ENCODE measurements around the gene NTF3.

The NTF3 gene

DNA sequence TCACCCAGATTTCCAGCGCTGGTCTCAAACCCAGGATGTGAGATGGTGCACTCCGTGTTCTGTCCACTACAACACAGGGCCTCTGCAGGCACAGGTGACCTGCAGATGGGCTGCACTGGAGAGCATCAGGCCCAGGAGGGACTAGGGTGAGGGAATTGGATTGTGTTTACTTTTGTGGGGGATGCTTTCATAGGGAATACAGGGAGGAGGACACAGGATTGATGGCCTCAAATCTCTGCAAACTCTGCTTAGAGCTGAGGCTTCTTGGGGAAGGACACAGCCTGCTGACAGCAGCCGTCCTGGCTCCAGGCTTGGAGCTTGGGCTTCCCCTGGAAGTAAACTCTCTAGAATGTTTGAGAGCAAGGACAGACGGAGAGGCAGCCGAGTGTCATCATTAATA, 57.1 kb downstream of the NTF3 start:
- no peak for TF ChIP-seq SIN3A (IDR thresholded peaks at IDR 0.05; ENCODE audit: borderline replicate concordance, insufficient read depth, low read length)

DNA sequence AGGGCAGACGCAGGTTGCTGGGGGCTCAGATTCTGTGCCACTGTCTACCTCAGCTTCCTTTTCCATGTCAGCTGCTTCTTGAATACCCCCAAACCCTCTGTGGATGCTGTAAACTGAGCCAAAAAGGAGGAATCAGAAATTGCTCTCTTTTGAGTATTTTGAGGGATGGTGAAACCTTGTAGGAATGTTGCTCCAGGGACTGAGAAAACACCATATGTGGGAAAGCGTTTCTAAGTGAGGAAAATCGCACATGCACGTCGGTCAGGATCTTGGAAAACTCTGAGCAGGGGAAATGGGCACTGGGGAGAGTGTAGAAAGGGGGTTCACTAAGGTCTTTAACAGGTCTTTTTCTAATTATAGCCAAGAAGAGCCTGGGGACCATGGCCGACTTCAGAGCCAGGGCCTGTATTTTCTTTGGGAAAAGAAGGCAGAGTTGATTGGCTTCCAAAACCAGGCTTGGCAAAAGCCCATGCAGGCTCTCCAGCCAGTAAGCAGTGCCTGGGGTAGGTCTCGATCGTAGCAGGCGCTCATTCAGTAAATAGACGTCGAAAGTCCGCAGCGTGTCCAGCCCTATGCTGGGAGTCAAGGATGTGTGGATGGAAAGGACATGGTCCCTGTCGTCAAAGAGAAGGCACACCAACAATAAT, 58.0 kb downstream of the NTF3 start:
- TF ChIP-seq FOXP2 (optimal IDR thresholded peaks at IDR 0.05; ENCODE audit: borderline replicate concordance, extremely low read depth, extremely low read length, insufficient read depth) (no peak), POLR2AphosphoS5 (IDR thresholded peaks at IDR 0.05; ENCODE audit: low read depth, low read length) (no peak), TAF1 (IDR thresholded peaks at IDR 0.05; ENCODE audit: borderline replicate concordance, insufficient read depth, low read length) (no peak)
- TF ChIP-seq, protein P1, sequence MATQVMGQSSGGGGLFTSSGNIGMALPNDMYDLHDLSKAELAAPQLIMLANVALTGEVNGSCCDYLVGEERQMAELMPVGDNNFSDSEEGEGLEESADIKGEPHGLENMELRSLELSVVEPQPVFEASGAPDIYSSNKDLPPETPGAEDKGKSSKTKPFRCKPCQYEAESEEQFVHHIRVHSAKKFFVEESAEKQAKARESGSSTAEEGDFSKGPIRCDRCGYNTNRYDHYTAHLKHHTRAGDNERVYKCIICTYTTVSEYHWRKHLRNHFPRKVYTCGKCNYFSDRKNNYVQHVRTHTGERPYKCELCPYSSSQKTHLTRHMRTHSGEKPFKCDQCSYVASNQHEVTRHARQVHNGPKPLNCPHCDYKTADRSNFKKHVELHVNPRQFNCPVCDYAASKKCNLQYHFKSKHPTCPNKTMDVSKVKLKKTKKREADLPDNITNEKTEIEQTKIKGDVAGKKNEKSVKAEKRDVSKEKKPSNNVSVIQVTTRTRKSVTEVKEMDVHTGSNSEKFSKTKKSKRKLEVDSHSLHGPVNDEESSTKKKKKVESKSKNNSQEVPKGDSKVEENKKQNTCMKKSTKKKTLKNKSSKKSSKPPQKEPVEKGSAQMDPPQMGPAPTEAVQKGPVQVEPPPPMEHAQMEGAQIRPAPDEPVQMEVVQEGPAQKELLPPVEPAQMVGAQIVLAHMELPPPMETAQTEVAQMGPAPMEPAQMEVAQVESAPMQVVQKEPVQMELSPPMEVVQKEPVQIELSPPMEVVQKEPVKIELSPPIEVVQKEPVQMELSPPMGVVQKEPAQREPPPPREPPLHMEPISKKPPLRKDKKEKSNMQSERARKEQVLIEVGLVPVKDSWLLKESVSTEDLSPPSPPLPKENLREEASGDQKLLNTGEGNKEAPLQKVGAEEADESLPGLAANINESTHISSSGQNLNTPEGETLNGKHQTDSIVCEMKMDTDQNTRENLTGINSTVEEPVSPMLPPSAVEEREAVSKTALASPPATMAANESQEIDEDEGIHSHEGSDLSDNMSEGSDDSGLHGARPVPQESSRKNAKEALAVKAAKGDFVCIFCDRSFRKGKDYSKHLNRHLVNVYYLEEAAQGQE (IDR thresholded peaks at IDR 0.05; ENCODE audit: insufficient read depth in 1 of 2, low read depth in 2 of 2, low read length in 2 of 2), result no peak

DNA sequence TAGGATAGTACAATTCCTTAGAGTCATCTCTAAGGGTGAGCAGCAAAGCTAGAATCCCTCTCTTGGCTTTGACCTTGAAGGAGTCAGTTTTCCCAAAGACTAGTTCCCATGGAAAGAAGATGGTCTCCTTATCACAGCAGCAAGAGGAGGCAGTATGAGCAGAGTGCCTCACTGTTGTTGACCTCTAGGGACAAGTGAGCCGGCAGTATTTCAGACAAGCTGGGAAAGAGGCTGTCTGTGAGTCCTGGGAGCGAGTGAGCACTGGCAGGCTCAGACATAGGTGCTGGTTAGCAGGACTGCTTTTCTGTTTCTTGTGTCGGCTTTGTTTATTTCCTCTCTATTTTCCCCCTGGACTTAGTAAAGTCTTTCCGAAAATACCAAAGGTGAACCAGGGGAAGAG, 60.7 kb downstream of the NTF3 start:
- no peak for TF ChIP-seq FOXP2 (optimal IDR thresholded peaks at IDR 0.05; ENCODE audit: borderline replicate concordance, extremely low read depth, extremely low read length, insufficient read depth)
- TF ChIP-seq, protein P1 (IDR thresholded peaks at IDR 0.05; ENCODE audit: insufficient read depth in 1 of 2, low read depth in 2 of 2, low read length in 2 of 2), result no peak
- TF ChIP-seq TAF1 (IDR thresholded peaks at IDR 0.05; ENCODE audit: borderline replicate concordance, insufficient read depth, low read length), result no peak
- no peak for TF ChIP-seq SIN3A (IDR thresholded peaks at IDR 0.05; ENCODE audit: borderline replicate concordance, insufficient read depth, low read length)

DNA sequence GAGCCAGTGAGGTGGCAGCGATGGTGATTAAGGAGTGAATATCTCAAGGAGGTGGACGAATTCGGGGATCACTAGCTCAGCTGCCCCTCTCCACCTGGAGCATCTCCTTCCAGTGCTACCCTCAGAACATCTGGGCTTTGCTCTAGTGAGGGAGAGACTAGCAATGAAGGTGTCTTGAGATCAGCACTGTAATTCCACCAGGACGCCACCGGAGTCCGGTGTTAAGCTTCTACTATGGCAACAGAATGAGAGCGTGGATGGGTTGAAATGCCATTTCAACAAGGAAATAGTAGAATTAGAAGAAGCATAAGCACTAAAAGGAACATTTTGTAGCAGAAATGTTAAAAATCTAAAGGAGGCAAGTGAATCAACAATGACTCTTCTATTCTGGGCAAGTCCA, 61.1 kb downstream of the NTF3 start:
- TF ChIP-seq FOXP2 (optimal IDR thresholded peaks at IDR 0.05; ENCODE audit: borderline replicate concordance, extremely low read depth, extremely low read length, insufficient read depth) (no peak), SIN3A (IDR thresholded peaks at IDR 0.05; ENCODE audit: borderline replicate concordance, insufficient read depth, low read length) (no peak), TAF1 (IDR thresholded peaks at IDR 0.05; ENCODE audit: borderline replicate concordance, insufficient read depth, low read length) (no peak), POLR2AphosphoS5 (IDR thresholded peaks at IDR 0.05; ENCODE audit: low read depth, low read length) (no peak)
- TF ChIP-seq, protein P1 (IDR thresholded peaks at IDR 0.05; ENCODE audit: insufficient read depth in 1 of 2, low read depth in 2 of 2, low read length in 2 of 2), result no peak

DNA sequence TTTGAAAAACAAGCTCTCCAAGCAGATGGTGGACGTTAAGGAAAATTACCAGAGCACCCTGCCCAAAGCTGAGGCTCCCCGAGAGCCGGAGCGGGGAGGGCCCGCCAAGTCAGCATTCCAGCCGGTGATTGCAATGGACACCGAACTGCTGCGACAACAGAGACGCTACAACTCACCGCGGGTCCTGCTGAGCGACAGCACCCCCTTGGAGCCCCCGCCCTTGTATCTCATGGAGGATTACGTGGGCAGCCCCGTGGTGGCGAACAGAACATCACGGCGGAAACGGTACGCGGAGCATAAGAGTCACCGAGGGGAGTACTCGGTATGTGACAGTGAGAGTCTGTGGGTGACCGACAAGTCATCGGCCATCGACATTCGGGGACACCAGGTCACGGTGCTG, 62.4 kb downstream of the NTF3 start:
- TF ChIP-seq SIN3A (IDR thresholded peaks at IDR 0.05; ENCODE audit: borderline replicate concordance, insufficient read depth, low read length) (no peak), POLR2AphosphoS5 (IDR thresholded peaks at IDR 0.05; ENCODE audit: low read depth, low read length) (no peak), FOXP2 (optimal IDR thresholded peaks at IDR 0.05; ENCODE audit: borderline replicate concordance, extremely low read depth, extremely low read length, insufficient read depth) (no peak), TAF1 (IDR thresholded peaks at IDR 0.05; ENCODE audit: borderline replicate concordance, insufficient read depth, low read length) (no peak)
- TF ChIP-seq, protein P1 (IDR thresholded peaks at IDR 0.05; ENCODE audit: insufficient read depth in 1 of 2, low read depth in 2 of 2, low read length in 2 of 2), result no peak

All from PFSK-1 (cell line).